ENCODE data around the gene GGT7. TPM values are rescaled to one million over a fixed set of nuclear protein-coding genes. Genes with fewer than 3 reads are reported as not detected.
A peak's percentile ranks its signal among the peaks of the same experiment; 100 is the strongest.

Gene GGT7
- total RNA-seq, 4 donors from 2014 or later, result 3.6 to 14.9 (median 11.9) TPM

DNA sequence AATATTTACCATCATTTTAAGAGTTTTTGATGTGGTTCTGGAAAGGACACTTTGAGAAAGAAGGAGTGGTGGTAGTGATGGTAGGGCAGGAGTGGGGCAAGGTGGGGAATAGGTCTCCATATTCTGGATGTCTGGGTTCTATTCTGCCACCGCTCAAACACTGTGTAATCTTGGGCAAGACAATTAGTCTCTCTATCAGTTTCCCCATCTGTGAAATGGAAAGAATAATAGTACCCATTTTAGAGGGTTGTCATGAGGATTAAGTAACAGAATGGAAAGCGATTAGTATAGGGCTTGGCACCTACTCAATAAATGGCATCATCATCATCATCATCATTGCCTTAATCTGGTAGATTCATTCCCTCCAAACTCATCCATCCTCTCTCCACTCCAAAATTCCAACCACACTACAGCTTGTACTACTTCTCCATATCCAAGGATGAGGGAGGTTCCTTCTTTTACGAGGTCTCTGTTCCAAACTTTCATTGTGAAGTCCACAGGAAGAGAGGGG, 982 bp upstream of the GGT7 start:
- TF ChIP-seq POLR2A (IDR thresholded peaks at IDR 0.05) (no peak), EP300 (IDR thresholded peaks at IDR 0.05) (no peak), POLR2AphosphoS5 (IDR thresholded peaks at IDR 0.05) (no peak), CTCF (IDR thresholded peaks at IDR 0.05) (no peak)
- H3K9me3 ChIP-seq, result no peaks in the 10 kb centered on the region
- H3K4me1 ChIP-seq, result peaks cover 3 to 66% (median 4%) of the 10 kb centered on the region in 3 donors
- no peaks in the 10 kb centered on the region for H3K36me3 ChIP-seq
- H3K27ac ChIP-seq, result peak overlapping the region in 2 of 4 donors; percentile 82 to 93
- no peaks in the 10 kb centered on the region for H3K27me3 ChIP-seq
- WGBS, 2 donors (ENCODE audit: low coverage in 1 of 2), result 31 to 33% methylated on average over 2 of the region's 3 CpGs
- no peak overlapping the region for H3K4me3 ChIP-seq
- no peak for ATAC-seq

DNA sequence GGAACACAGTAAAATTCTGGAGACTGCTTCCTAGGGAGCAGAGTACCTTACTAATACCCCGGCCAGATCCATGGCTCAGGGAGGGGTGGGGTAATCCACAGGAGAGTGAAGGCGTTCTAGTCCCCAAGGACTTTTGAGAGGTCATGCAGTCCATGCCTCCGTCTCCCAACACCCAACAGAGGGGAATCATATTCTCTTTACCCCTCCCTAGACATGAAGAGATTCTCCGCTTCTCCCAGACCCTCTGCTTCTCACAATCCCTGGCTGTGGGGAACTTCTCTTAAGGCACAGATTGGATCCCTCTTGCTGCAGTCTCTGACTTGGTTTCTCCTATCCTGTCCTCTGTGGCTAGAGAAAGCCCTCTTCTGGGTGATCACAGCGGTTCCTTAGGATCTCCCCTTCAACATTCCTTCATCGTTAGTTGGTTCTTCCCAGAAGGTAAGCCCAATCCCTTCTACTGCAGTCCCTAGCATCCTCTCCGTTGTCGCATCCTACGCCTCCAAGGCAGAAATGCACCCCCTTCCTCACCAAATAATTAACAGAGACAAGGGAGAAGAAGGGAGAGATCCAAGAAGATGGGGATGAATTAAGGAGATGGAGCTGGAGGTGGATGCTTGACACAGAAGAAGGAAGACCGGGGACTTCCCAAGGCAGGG, 562 bp downstream of the GGT7 start:
- Histone ChIP-seq H3K4me1 (peaks cover 0 to 50% (median 3%) of the 10 kb centered on the region in 3 donors), H3K27ac (peak overlapping the region; percentile 45 to 82 (median 78)), H3K27me3 (no peaks in the 10 kb centered on the region), H3K4me3 (peak overlapping the region; percentile 66 to 79), H3K36me3 (no peaks in the 10 kb centered on the region), H3K9me3 (no peaks in the 10 kb centered on the region)
- ATAC-seq, result no peak
- TF ChIP-seq POLR2AphosphoS5 (IDR thresholded peaks at IDR 0.05), result no peak
- no peak for TF ChIP-seq CTCF (IDR thresholded peaks at IDR 0.05)
- TF ChIP-seq POLR2A (IDR thresholded peaks at IDR 0.05), result no peak
- no peak for TF ChIP-seq EP300 (IDR thresholded peaks at IDR 0.05)
- WGBS, 2 donors (ENCODE audit: low coverage in 1 of 2), result 42 to 43% methylated on average over 6 of the region's 10 CpGs

GRCh38 chr20:34871320-34871926, 1.2 kb downstream of the GGT7 start:
- Histone ChIP-seq H3K4me3 (peak overlapping the region in 1 of 2 donors; percentile 79), H3K27ac (peak overlapping the region in 2 of 4 donors; percentile 77 to 82), H3K27me3 (no peaks in the 10 kb centered on the region), H3K9me3 (no peaks in the 10 kb centered on the region), H3K36me3 (no peaks in the 10 kb centered on the region), H3K4me1 (peaks cover 0 to 48% (median 3%) of the 10 kb centered on the region in 3 donors)
- ATAC-seq, result no peak
- 89 to 93% methylated on average over 4 to 5 of the region's 7 CpGs for WGBS, 2 donors (ENCODE audit: low coverage in 1 of 2)
- no peak for TF ChIP-seq CTCF (IDR thresholded peaks at IDR 0.05)
- TF ChIP-seq POLR2AphosphoS5 (IDR thresholded peaks at IDR 0.05), result no peak
- TF ChIP-seq POLR2A (IDR thresholded peaks at IDR 0.05), result no peak
- TF ChIP-seq EP300 (IDR thresholded peaks at IDR 0.05), result no peak

DNA sequence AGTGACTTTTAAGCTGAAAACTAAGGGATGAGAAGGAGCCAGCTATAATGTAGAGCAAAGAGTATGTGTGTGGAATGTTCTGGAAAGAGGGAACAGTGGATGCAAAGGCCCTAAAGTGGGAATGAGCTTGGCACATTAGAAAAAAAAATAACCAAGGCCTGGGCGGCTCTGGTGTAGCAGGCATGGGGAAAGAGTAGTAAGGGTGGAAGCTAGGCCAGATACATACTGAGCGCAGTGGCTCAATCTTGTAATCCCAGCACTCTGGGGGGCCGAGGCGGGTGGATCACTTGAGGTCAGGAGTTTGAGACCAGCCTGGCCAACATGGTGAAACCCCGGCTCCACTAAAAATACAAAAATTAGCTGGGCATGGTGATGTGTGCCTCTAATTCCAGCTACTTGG, 8.4 kb downstream of the GGT7 start:
- no peak for ATAC-seq
- WGBS, 2 donors (ENCODE audit: low coverage in 1 of 2), result 93 to 96% methylated on average over 5 of the region's 5 CpGs
- Histone ChIP-seq H3K9me3 (no peaks in the 10 kb centered on the region), H3K27ac (no peak overlapping the region), H3K4me3 (no peak overlapping the region), H3K4me1 (no peaks in the 10 kb centered on the region), H3K27me3 (no peaks in the 10 kb centered on the region), H3K36me3 (peaks cover 0 to 57% of the 10 kb centered on the region in 2 donors)
- TF ChIP-seq EP300 (IDR thresholded peaks at IDR 0.05), result no peak
- TF ChIP-seq CTCF (IDR thresholded peaks at IDR 0.05), result no peak
- TF ChIP-seq POLR2A (IDR thresholded peaks at IDR 0.05), result no peak
- TF ChIP-seq POLR2AphosphoS5 (IDR thresholded peaks at IDR 0.05), result no peak
